GM21529 (cell line): ENCODE measurements around the gene MDP1.
"Not testable (repeated sequence)": the region's sequence is repeated elsewhere in the genome, so short reads cannot be mapped to it uniquely, and the experiment has no call there.

ENCODE experiments used
- ATAC-seq: cut with Tn5 transposase; IDR thresholded peaks from one replicate; pipeline ENCODE4 v1.9.1; 2021; ENCODE audit not compliant: unreplicated experiment

Gene MDP1

GRCh38 chr14:24251880-24252288 lies 36.0 kb upstream of the MDP1 start:
- ATAC-seq: no peak

- no peak for ATAC-seq
Measured at GRCh38 chr14:24250354-24250753, 34.5 kb upstream of the MDP1 start.

- no peak for ATAC-seq
Measured at GRCh38 chr14:24249230-24250021, 33.6 kb upstream of the MDP1 start.

DNA sequence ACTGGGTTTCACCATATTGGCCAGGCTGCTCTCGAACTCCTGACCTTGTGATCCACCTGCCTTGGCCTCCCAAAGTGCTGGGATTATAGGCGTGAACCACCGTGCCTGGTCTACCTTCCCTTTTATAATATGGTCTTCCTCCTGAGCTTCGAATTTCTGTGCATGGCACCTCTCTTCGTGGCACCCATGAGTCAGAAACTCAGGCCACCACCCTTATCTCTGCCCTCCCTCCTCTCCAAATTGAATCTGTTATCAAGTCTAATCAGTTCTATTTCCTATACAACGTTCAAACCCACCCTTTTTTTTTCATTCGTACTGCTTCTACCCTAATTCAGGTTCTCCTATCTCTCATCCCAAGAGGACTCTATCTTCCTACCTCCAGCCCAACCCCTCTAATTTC lies 31.6 kb upstream of the MDP1 start:
- ATAC-seq: no peak

GRCh38 chr14:24246765-24247212 lies 30.9 kb upstream of the MDP1 start:
- no peak for ATAC-seq

DNA sequence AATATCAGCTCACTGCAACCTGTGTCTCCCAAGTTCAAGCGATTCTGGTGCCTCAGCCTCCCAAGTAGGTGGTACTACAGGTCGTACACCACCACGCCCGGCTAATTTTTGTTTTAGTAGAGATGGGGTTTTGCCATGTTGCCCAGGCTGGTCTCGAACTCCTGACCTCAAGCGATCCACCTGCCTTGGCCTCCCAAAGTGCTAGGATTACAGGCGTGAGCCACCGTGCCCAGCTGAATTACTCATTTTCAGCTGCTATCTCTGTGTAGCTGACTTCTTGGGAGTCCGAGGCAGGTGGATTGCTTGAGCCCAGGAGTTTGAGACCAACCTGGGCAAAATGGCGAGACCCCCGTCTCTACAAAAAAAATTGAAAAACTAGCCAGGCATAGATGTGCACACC lies 29.5 kb upstream of the MDP1 start:
- not testable (repeated sequence) for ATAC-seq

DNA sequence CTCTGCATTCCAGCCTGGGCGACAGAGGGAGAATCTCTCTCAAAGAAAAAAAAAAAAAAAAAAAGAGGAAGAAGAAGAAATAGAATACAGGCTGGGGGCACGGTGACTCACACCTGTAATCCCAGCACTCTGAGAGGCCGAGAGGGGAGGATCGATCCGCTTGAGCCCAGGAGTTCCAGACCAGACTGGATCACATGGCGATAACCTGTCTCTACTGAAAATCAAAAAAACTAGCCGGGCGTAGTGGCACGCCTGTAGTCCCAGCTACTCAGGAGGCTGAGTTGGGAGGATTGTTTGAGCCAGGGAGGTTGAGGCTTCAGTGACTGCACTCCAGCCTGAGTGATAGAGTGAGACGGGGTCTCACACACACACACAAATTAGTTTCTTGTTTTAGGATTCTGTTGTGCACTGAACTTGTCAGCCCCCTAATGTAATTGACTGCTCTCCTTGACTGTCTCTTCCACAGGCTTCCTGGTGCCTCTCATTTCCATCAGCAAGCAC lies 27.5 kb upstream of the MDP1 start:
- no peak for ATAC-seq

DNA sequence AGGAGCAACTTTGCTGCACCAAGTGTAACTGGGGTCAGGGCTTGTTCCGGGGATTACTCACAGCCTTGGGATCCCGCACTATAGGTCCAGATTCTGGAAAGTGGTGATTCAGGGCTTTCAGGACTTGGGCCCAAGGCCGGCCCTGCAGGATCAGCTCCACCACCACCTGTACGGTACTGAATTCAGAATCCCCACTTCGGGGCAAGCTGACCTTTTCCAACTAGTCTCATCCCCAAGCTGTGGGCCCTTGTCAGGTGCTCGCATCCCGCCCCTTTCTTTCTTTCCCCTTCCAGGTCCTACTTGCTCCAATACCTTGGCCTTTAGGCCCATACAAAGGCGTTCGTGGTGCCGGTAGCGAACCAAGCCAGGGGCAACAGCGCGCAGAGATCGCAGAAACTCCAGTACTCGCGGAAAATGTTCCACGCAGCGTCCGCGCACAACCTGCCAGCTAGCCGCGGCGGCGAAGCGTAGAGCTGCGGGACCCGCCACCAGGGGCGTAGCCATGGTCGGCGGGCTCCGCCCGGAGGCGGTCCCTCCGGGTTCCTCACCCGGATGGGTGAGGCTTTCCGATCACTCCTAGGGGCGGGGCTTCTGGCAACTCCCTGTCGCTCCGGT lies 26.1 kb upstream of the MDP1 start:
- peak; percentile 76 for ATAC-seq

- ATAC-seq: no peak
Measured at GRCh38 chr14:24240110-24240918, 24.4 kb upstream of the MDP1 start.

DNA sequence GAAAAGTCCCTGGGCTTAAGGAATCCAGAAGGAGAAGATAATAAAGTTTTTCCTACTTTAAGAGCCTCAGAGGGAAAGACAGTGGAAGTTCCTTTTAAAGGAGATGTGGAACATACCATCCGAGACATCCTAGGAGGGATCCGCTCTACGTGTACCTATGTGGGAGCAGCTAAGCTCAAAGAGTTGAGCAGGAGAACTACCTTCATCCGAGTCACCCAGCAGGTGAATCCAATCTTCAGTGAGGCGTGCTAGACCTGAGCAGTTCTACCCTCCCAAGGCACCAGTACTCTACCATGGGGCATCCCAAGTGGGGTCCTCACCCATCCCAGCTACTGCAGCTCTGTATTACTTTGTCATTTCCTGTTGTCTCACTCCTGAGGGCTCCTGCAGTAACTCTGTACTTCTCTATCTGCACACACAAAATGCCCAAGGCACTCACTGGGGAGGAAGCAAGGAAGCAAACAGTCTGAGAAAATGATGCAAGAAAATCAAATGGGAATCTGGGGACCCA lies 22.7 kb upstream of the MDP1 start:
- no peak for ATAC-seq

DNA sequence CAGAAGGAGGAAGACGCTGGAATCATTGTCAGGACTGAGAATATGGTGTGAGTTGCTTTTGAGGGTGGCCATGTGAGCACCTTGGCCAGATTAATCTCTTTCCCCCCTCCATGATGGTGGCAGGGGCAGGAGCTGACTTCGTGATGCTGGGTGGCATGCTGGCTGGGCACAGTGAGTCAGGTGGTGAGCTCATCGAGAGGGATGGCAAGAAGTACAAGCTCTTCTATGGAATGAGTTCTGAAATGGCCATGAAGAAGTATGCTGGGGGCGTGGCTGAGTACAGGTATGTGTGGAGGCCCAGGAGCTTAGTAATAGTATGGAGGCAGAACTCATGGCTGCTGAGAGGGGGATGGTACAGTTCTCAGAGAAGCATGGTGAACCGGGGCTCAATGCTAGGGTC lies 22.3 kb upstream of the MDP1 start:
- no peak for ATAC-seq

GRCh38 chr14:24237463-24237955 lies 21.6 kb upstream of the MDP1 start:
- ATAC-seq: no peak

DNA sequence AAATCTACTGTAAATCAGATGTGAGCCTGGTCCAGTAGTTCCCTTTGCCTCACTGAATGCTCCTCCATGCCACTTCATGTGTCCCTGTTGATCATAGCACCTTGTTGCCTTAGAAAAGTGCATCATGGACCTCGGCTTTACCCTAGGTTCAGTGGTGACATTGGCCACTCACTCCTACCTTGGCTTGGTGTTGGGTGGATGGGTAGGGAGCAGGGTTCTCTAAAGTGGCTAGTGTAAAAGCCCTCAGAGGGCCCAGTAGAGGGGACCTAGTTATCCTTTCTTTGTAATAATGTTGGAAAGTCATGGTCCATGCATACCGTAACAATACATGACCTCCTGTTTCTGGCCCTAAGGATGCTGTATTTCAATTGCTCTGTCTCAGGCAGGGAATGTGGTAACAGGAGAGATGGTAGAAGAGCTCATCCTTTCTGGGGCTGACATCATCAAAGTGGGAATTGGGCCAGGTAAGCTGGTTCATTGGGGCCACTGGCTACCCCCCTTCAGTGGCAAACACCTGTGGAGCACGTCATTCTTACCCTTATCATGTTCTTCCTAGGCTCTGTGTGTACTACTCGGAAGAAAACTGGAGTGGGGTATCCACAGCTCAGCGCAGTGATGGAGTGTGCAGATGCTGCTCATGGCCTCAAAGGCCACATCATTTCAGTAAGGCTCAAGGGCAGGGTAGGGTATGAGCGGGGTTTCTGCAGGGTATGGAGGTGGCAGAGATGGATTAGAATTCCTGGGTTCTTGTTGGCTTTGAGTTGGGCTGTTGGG lies 21.0 kb upstream of the MDP1 start:
- ATAC-seq: no peak

GRCh38 chr14:24235804-24236688 lies 20.2 kb upstream of the MDP1 start:
- ATAC-seq: no peak

GRCh38 chr14:24234095-24235005 lies 18.5 kb upstream of the MDP1 start:
- no peak for ATAC-seq

GRCh38 chr14:24233538-24233866 lies 17.6 kb upstream of the MDP1 start:
- no peak for ATAC-seq

DNA sequence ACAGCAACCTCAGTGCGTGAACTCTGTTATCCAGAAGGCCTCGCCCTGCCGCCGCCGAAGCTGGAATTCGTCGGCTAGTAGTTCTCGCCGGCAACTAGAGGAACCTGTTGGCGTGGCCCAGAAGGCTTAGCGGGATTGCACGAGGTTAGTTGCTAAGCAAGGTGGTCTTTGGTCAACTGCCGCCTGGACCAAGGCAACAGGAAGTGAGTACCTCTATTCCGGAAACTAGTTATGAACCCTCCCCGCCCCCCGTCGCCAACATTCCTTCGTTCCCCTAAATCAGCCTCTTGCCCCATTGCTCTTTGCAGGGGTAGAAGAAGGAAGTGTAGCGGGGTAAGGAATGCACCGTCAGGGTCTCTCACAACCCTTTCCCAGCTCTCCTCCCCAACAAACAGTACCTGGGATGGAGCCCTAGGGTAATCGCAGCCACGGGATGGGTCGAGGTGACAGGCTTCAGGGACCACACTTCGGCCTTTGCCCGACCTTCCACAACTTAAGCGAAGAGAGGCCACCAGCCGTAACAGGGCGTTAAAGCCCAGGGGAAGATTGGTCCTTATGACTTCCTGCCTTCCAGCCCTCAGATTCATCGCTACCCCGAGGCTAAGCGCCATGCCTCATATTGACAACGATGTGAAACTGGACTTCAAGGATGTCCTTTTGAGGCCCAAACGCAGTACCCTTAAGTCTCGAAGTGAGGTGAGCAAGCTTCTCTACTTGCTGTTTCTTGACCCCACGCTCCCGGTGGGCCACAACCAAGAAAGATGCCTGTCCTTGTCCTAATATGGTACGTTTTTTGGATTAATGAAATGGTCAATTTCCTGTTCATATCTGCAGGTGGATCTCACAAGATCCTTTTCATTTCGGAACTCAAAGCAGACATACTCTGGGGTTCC lies 17.0 kb upstream of the MDP1 start, which contains the start of gene GMPR2:
TSS of gene GMPR2 (plus strand) at position 285 of the 893 bp plus-strand sequence. CDS start at position 610, 325 bp downstream.
- peak; percentile 65 for ATAC-seq
